NCI-H1930 (cell line): Measurements from ENCODE around the gene SLC25A21.
"Not testable (repeated sequence)": the region's sequence is repeated elsewhere in the genome, so short reads cannot be mapped to it uniquely, and the experiment has no call there.

Experiments used
- DNase-seq, 2 experiments: peaks; one replicate each; lab custom pipeline; 2025; lab: John Stamatoyannopoulos, UW

The SLC25A21 gene

DNA sequence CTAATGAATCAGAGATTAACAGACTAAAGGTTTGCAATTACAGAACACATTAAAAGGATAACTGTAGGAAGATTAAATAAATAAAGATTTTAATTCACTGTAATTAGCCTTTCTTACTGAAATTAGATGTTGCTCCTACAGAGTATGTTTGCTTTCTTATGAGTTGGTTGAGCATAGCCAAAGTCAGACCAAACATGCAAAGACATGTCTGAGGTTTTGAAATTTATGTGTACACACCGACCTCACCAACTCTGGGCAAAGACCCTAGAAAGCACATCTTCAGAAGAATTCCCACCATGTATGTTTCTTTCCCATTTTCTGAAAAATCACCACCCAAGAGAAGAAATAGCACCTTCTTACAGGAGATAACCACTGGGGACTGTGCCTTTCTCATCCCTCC lies 351.5 kb downstream of the SLC25A21 start:
- no peak for DNase-seq

DNA sequence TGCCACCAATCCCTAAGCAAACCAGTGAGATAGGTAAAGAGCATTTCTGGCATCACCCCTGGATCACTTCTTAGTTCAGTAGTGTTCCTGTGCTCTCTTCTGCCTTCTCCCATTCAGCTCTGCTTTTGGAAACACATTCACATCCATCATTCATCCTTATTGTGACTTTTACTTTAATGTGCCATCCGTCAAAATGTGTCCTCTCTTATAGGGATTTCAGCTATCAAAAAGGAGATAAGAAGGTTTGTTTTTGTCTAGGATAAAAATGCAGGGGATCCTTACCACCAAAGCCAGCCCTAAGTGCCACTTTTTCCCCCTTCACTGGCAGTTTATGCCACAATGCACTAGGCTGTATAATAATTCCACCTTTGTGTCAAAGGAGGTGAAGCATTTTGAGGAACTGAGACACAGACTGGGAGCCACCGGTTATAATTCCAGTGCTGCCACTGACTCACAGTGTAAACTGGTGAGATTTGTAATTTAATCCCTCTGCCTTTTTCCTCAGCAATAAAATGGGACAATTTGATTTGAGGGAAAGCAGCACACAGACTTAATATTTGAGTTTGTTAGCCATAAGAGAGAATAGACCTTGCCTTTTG lies 352.2 kb downstream of the SLC25A21 start:
- DNase-seq, result no peak

GRCh38 chr14:36818794-36819384 lies 353.5 kb downstream of the SLC25A21 start:
- no peak for DNase-seq

DNA sequence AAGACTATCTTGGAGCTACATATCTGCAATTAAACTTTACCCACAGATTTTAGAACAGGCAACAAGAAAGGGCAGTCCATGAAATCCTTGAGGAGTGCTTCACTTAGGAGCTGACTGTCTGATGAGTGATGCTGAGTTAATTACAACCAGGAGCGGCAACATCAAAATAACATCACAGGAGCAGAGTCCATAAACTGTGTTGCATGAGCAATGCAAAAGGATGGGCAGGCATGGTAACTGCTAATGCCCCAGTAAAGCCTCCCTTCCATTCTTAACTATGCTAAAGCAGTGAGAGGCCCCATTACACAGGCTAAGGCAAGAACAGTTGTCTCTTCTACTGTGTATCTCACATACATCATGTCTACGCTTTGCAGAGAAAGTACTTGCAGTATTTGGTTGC lies 354.2 kb downstream of the SLC25A21 start:
- no peak for DNase-seq

DNA sequence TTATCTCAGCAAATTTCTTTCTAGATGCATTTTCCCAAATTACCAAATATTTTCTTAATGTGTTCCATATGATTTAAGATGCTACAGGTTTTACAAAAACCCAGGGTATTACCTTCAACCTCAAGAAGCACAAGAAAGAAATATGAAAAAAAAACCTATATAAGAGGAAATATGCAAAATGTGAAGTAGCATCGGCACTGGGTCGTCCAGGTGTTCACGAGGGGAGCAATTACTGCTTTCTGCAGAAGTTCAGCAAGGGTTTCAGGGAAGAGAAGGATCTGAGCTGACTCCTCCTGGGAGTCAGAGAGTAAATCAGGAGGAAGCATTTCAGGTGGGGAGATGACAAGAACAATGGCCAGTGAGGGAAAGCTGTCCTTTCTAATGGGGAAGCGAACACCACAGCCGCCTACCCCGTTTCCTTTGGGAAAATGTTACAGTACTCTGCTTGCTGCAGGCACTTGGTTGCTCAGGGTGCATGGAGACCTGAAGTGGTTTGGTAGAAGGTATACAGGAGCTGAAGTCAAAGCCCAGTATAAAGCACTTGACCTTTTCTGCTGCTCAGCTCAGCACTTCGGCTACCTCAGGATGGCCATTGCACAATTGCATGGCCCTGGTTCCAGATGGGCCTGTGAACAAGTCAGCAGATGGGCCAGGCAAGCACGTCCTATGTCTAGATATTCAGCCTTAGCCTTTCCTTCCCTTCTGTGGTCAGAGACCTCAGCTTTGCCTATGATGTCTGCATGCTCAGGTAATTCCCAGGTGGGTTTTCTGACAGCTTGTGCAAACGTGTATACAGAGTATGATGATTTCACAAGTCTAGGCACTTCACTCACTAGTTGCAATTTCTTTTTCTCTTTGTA lies 355.1 kb downstream of the SLC25A21 start:
- DNase-seq, result no peak

DNA sequence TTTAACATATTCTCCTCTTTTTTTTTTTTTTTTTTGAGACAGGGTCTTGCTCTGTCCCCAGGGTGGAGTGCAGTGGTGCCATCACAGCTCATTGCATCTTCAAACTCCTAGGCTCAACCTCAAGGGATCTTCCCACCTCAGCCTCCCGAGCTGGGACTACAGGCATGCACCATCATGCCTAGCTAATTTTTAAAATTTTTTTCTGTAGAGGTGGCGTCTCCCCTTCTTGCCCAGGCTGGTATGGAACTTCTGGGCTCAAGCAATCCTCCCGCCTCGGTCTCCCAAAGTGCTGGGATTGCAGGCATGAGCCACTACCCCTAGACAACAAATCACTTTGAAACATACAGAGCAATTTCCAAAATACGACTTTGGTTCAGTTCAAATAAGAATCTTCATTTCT lies 355.9 kb downstream of the SLC25A21 start:
- no peak for DNase-seq

DNA sequence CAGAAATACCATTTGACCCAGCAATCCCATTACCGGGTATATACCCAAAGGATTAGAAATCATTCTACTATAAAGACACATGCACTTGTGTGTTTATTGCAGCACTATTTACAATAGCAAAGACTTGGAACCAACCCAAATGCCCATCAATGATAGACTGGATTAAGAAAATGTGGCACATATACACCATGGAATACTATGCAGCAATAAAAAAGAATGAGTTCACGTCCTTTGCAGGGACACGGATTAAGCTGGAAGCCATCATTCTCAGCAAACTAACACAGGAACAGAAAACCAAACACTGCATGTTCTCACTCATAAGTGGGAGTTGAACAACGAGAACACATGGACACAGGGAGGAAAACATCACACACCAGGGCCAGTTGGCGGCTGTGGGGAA lies 357.6 kb downstream of the SLC25A21 start:
- not testable (repeated sequence) for DNase-seq

DNA sequence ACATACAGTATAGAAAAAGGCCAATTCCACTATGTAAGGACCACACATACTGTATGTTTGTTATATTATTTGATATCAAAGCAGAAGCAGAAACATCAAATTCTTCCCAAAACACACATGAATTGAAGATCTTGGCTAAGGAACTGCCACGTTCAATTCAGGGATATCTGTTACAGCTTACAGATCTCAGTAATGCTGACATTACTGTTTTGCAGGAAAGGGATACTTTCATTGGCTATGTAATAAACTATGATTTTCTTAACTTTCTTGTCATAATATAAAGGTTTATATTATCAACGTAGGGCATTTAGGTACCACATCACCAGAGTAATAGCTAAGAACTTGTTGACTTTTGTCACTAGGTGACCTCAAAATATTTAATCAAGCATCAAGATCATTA lies 362.2 kb downstream of the SLC25A21 start:
- DNase-seq, result no peak

DNA sequence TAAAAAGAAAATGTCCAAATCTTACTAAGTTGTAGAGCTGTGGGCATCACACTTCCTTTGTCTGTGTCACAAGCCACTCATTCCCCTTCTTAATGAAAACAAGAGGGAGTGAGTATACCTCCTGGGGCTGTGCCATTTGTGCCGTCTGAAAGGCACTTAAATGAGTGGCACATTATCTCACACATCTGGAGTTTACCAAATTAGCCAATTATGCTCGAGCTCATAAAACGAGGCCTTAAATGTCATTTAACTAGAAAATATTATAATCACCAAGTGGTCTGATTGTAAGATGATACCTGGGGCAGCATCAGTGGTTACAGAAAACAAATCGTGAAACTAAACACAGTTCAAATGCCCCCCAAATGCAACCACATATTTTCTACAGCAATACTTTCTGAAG lies 364.7 kb downstream of the SLC25A21 start:
- DNase-seq, result no peak

DNA sequence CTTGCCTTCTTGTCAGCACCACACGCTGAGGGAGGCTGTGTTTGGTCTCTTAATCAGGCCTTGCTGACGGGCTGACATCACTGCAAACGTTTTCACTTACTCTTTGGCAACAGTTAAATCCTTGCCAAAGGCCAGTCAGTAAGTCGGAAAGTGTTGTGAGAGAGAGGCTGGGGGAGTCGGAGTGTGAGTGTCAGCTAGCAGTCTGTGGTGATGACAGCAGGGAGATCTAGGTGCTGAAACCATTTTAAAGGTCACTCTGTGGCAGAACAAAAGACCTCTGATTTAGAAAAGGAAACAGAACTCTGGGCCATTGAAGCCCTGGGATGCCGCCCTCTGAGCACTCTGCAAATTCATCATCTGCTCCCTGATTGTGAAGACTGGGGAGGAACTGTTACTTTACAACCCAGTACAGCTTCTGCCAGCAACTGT lies 367.3 kb downstream of the SLC25A21 start:
- DNase-seq, result no peak

- peak; percentile 18 to 59 for DNase-seq
Measured at GRCh38 chr14:36797634-36798033, 374.8 kb downstream of the SLC25A21 start.

DNA sequence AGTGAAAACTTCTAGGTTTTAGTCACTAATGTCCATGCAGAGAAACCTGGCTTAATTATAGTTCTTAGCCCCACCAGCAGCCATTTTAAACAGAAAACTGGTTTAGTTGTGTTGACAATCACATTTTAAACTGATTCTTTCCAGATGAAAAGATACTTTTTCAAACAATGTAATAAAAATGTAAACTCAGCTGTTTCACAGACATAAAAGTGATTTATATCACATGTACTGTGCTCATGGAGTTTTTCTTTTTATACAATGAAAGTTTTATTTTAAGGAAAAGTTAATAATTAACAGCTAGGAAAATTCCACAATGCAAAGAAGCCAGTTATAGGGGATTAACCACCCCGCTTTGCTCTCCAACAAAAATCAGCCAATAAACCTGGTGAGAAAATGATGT lies 381.0 kb downstream of the SLC25A21 start:
- DNase-seq, result no peak

GRCh38 chr14:36785511-36785910 lies 386.9 kb downstream of the SLC25A21 start:
- DNase-seq, result no peak

DNA sequence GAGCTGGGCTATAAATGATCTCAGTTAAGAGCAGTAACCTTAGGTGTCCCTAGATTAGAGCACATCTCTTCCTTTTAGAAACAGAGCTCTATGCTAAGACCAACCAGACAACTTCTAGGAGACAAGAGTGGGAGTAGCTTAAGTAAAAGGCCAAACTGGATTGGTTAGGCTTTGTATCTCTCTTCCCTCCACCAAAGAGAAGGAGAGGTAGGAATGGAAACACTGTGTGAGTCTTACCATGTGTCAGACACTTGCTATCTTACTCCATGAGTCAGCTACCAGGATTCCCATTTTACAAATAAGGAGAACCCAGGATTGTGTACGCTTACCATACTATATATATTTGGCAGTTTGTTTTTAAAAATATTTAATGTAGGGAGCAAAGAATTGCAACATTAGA lies 387.9 kb downstream of the SLC25A21 start:
- DNase-seq, result no peak

DNA sequence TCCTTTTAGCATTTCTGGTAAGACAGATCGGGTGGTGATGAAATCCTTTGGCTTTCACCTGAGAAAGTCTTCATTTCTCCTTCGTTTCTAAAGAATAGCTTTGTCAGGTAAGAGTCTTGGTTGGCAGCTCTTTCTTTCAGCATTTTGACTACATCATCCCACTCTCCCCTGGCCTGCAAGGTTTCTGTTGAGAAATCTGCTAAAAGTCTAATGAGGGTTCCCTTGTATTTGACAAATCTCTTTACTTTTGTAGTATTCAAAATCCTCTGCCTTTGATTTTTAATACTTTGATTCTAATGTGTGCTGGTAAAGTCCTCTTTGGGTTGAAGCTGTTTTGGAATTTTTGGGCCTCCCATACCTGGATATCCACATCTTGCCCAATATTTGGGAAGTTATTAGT lies 390.5 kb downstream of the SLC25A21 start:
- no peak for DNase-seq

DNA sequence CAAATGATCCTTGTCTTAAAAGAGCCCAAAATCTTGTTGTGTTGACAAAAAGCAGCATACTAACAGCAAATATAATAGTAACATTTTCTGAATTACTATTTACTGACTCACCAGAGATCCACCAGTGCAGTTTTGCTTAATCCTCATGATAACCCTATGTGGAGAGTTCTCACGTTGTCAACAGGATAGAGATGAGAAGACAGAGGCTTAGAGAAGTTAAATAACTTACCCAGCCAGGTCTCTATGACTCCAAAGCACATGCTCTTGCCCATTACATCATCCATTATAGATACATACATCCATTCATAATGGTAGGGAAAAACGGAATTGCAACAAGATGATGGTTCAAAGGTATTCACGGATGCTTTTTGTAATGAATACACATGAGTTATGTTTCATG lies 398.8 kb downstream of the SLC25A21 start:
- no peak for DNase-seq

DNA sequence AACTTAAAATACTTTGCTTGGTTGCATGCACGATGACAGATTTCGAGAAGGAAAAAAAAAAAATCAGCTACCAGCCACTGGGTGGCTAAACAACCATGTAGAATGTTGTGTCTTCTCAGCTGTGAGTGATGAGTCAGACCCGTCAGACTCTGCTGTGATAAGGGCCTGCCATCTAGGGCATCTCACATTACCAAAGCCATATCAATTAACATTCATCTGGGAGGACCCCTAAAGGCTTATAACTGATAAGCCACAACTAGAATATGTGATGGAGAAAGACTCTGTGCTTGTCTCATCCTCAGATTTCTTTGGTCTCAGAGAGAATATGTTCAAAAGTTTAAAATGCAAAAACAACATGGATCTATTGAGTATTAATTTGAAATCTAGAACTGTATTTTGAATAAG lies 399.3 kb downstream of the SLC25A21 start:
- no peak for DNase-seq

DNA sequence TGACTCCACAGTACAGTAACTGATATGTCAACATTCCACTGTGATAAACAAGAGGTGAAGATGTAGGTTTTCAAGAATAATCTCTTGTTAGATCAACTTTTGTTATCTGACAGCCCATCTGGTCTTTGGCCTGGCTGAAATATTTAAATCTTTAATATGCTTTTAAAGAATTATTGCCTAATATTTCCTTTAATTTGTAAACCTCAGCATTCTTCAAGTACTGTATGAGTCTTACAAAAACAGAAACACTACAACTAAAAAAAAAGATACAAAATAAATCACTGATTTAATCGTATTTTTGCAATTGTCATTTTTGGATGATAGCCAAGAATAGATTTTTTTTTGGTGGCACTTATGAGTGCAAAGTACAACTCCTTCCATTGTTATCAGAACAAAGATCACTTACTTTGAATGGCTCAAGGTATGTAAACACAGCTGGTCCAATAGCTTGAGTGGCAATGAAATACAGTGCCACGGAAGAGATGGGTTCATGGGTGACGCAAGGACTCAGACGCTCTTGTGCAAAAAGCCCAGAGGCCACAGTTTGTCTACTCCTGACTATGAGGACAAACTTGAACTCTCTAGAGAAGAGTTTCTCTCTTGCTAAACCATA lies 401.3 kb downstream of the SLC25A21 start:
- DNase-seq, result peak; percentile 52 to 53

DNA sequence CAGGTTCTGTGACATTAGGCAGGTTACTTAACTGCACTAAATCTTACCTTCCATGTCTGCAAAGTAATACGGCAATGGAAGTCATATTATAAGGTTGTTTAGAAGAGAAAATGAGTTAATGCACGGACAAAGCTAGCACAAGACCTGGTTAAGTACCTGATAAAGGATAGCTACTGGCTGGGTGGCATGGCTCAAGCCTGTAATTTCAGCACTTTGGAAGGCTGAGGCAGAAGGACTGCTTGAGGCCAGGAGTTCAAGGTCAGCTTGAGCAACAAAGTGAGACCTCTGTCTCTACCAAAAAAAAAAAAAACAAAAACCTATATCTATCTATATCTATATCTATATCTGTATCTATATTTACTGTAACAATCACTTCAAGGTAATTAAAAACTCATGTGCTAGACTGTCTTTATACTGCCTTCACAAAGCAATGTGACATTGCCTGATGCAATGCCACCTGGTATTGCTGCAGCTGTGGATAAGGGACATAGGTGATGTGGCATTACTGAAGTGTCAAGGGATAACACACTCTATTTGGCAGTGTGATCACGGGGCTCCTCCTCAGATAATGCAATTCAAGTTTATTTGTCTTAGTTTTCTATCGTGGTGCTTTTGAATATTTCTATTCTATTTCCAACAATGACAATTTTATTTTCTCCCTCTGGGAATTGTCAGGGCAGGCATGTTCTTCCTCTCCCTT lies 403.6 kb downstream of the SLC25A21 start:
- no peak for DNase-seq

- DNase-seq, result no peak
Measured at GRCh38 chr14:36767603-36768281, 404.7 kb downstream of the SLC25A21 start.

GRCh38 chr14:36766974-36767373 lies 405.4 kb downstream of the SLC25A21 start:
- DNase-seq, result no peak
